ENCODE measurements around the gene DPP7.
"Not testable (repeated sequence)": the region's sequence is repeated elsewhere in the genome, so short reads cannot be mapped to it uniquely, and the experiment has no call there.

DPP7 gene

GRCh38 chr9:137136881-137137607 lies 22.5 kb upstream of the DPP7 start:
- Histone ChIP-seq H3K27ac (ENCODE audit: low read depth, low read length) (no peak overlapping the region), H3K4me3 (ENCODE audit: low read depth, low read length) (no peak overlapping the region), H3K27me3 (ENCODE audit: control insufficient read depth, insufficient read depth, low read length) (peaks cover 66% of the 10 kb centered on the region), H3K9me3 (ENCODE audit: control insufficient read depth, insufficient read depth, low read length) (no peaks in the 10 kb centered on the region), H3K36me3 (ENCODE audit: control insufficient read depth, insufficient read depth, low read length) (no peaks in the 10 kb centered on the region), H3K9ac (ENCODE audit: low read depth, low read length) (no peak overlapping the region), H3K4me1 (ENCODE audit: control insufficient read depth, insufficient read depth, low read length) (peaks cover 4% of the 10 kb centered on the region; the same call in 1 of the 2 replicates)

GRCh38 chr9:137136261-137136880 lies 21.8 kb upstream of the DPP7 start:
- H3K27me3 ChIP-seq (ENCODE audit: control insufficient read depth, insufficient read depth, low read length): peaks cover 60% of the 10 kb centered on the region
- no peaks in the 10 kb centered on the region for H3K36me3 ChIP-seq (ENCODE audit: control insufficient read depth, insufficient read depth, low read length)
- no peaks in the 10 kb centered on the region for H3K9me3 ChIP-seq (ENCODE audit: control insufficient read depth, insufficient read depth, low read length)
- H3K9ac ChIP-seq (ENCODE audit: low read depth, low read length): no peak overlapping the region
- H3K4me3 ChIP-seq (ENCODE audit: low read depth, low read length): no peak overlapping the region
- H3K4me1 ChIP-seq (ENCODE audit: control insufficient read depth, insufficient read depth, low read length): peaks cover 4% of the 10 kb centered on the region; the same call in 1 of the 2 replicates
- H3K27ac ChIP-seq (ENCODE audit: low read depth, low read length): no peak overlapping the region

DNA sequence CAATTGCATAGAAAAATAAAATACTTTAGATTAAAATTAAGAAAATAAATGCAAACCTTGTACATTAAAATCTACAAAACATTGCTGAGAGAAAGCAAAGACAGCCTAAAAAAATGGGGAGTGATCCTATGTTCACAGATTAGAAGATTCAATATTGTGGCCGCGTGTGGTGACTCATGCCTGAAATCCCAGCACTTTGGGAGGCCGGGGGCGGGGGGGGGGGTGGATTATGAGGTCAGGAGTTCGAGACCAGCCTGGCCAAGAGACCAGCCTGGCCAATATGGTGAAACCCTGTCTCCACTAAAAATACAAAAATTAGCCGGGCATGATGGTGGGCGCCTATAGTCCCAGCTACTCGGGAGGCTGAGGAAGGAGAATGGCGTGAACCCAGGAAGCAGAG lies 20.6 kb upstream of the DPP7 start:
- not testable (repeated sequence) for H3K4me1 ChIP-seq (ENCODE audit: control insufficient read depth, insufficient read depth, low read length); H3K9me3 ChIP-seq (ENCODE audit: control insufficient read depth, insufficient read depth, low read length); H3K36me3 ChIP-seq (ENCODE audit: control insufficient read depth, insufficient read depth, low read length); H3K9ac ChIP-seq (ENCODE audit: low read depth, low read length); H3K4me3 ChIP-seq (ENCODE audit: low read depth, low read length); H3K27ac ChIP-seq (ENCODE audit: low read depth, low read length)
- H3K27me3 ChIP-seq (ENCODE audit: control insufficient read depth, insufficient read depth, low read length): peaks cover 53% of the 10 kb centered on the region

DNA sequence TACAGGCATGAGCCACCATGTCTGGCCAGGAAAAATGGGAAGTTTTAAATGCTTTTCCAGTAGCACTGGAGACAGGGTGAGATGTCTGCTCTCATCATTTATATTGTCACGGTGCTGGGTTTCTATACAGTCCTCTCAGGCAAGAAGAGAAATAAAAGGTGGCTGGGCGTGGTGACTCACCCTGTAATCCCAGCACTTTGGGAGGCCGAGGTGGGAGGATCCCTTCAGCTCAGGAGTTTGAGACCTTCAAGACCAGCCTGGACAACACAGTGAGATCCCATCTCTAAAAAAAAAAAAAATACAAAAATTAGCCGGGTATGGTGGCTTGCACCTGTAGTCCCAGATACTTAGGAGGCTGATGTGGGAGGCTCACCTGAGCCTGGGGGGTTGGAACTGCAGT lies 19.7 kb upstream of the DPP7 start:
- Histone ChIP-seq H3K4me3 (ENCODE audit: low read depth, low read length) (no peak overlapping the region), H3K9me3 (ENCODE audit: control insufficient read depth, insufficient read depth, low read length) (no peaks in the 10 kb centered on the region), H3K27me3 (ENCODE audit: control insufficient read depth, insufficient read depth, low read length) (peaks cover 43% of the 10 kb centered on the region), H3K36me3 (ENCODE audit: control insufficient read depth, insufficient read depth, low read length) (no peaks in the 10 kb centered on the region), H3K9ac (ENCODE audit: low read depth, low read length) (no peak overlapping the region), H3K27ac (ENCODE audit: low read depth, low read length) (no peak overlapping the region), H3K4me1 (ENCODE audit: control insufficient read depth, insufficient read depth, low read length) (peaks cover 4% of the 10 kb centered on the region; the same call in 1 of the 2 replicates)

DNA sequence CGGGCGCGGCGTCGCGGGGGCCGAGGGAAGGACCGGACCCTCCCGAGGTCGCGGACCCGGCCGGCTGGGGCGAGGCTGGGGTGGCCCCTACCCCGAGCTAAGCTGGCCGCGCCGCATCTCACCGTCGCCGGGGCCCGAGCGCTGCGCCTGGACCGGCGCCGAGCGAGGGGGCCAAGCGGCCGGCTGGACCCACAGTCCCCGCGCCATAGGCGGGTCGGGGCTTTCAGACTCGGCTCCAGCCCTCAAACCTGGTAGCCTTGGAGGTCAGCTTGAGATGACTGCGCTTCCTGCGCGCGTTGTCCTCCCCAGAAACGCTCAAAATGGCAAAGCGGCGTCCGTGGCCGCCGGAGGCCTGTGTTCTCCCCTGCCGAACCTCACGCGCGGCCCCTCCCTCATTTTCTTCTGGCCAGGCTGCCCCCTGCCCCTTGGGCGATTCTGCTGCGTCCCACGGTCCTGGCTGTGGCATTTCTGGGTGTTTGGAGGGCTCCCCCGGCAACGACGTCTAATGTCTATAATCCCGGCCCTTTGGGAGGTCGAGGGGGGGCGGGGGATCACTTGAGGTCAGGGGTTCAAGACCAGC lies 15.7 kb upstream of the DPP7 start:
- Histone ChIP-seq H3K27me3 (ENCODE audit: control insufficient read depth, insufficient read depth, low read length) (peaks cover 7% of the 10 kb centered on the region), H3K27ac (ENCODE audit: low read depth, low read length) (no peak overlapping the region), H3K4me1 (ENCODE audit: control insufficient read depth, insufficient read depth, low read length) (peaks cover 6% of the 10 kb centered on the region), H3K9me3 (ENCODE audit: control insufficient read depth, insufficient read depth, low read length) (no peaks in the 10 kb centered on the region), H3K36me3 (ENCODE audit: control insufficient read depth, insufficient read depth, low read length) (no peaks in the 10 kb centered on the region), H3K4me3 (ENCODE audit: low read depth, low read length) (peak overlapping the region; percentile 81), H3K9ac (ENCODE audit: low read depth, low read length) (no peak overlapping the region)

DNA sequence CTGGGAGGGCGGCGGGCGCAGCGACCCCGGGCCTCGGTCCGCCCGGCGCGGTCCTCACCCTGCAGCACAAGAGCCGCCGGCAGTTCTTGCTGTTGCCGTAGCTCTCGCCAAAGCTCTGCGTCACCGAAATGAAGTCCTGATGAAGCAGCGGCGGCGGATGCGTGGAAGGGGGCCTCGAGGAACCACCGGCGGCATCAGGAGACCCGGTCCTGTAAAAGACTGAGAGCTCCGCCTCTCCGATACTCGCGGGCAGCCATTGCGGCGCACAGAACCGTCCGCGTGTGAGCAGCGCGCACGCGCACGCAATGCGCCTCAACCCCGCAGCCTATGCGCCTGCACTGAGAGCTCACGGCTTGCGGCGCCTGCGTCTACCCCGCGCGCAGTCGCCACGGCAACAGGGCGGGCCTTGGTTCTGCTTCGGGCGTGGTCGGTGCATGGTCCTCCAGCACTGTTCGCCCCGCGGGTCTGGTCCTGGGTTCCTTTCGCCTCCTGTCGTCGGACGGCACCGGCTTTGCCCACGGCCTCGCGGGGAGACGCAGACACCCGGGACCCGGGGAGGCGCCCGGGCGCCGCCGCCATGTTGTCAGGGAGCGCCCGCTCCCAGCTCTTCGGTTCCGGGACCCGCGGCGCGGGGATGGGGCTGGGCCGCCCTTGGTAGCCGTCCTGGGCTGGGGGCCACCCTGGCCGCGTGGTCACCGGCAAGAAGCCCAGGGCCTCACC lies 15.1 kb upstream of the DPP7 start:
- Histone ChIP-seq H3K27me3 (ENCODE audit: control insufficient read depth, insufficient read depth, low read length) (peaks cover 7% of the 10 kb centered on the region), H3K4me3 (ENCODE audit: low read depth, low read length) (peak overlapping the region; percentile 81), H3K4me1 (ENCODE audit: control insufficient read depth, insufficient read depth, low read length) (peaks cover 6% of the 10 kb centered on the region), H3K9me3 (ENCODE audit: control insufficient read depth, insufficient read depth, low read length) (no peaks in the 10 kb centered on the region), H3K27ac (ENCODE audit: low read depth, low read length) (peak overlapping the region; percentile 6), H3K36me3 (ENCODE audit: control insufficient read depth, insufficient read depth, low read length) (no peaks in the 10 kb centered on the region), H3K9ac (ENCODE audit: low read depth, low read length) (peak overlapping the region; percentile 63)

GRCh38 chr9:137128862-137129455 lies 14.4 kb upstream of the DPP7 start:
- Histone ChIP-seq H3K9me3 (ENCODE audit: control insufficient read depth, insufficient read depth, low read length) (no peaks in the 10 kb centered on the region), H3K36me3 (ENCODE audit: control insufficient read depth, insufficient read depth, low read length) (no peaks in the 10 kb centered on the region), H3K27me3 (ENCODE audit: control insufficient read depth, insufficient read depth, low read length) (peaks cover 5% of the 10 kb centered on the region), H3K27ac (ENCODE audit: low read depth, low read length) (peak overlapping the region; percentile 6), H3K9ac (ENCODE audit: low read depth, low read length) (peak overlapping the region; percentile 63), H3K4me3 (ENCODE audit: low read depth, low read length) (peak overlapping the region; percentile 81), H3K4me1 (ENCODE audit: control insufficient read depth, insufficient read depth, low read length) (peaks cover 6% of the 10 kb centered on the region)

- peaks cover 5% of the 10 kb centered on the region for H3K27me3 ChIP-seq (ENCODE audit: control insufficient read depth, insufficient read depth, low read length)
- H3K27ac ChIP-seq (ENCODE audit: low read depth, low read length): no peak overlapping the region
These were observed 13.8 kb upstream of the DPP7 start for GRCh38 chr9:137128158-137128861.

DNA sequence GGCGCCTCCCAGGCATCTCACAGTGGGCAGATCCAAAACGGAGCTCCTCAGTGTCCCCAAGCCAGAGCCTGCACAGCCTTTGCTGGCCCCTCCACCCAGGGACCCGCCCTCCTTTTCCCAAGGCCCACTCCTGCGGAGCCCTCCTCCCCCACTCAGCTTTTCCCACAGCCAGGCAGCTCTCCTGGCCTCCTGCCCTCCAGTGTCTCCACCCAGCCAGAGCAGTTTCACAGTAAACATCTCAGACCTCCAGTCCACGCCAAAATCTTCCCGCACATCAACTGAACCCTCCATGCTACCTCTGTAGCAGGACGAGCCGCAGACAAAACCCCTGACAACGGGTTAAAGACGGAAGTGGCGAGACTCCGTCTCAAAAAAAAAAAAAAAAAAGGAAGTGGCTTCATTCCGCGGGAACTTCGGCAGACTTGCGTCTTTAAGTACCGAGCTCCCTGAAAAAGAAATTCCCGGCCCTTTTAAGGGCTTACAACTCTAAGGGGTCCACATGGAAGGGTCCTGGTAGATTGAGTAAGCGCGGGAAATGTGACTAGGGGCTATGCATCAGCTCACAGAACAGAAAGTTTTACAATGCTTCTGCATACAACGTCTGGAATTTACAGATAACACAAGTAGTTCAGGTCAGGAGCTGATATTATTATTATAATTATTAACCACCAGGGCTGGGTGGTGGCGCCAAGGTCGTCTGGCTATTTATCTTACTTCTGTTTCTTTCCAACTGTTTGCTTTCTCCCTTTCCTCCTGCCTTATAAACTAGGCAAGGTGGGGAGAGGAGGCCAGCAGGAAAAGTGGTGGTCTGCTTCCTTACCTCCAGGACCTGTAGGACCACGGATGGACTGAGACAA lies 13.0 kb upstream of the DPP7 start:
- H3K27ac ChIP-seq (ENCODE audit: low read depth, low read length): peak overlapping the region; percentile 42
- no peaks in the 10 kb centered on the region for H3K36me3 ChIP-seq (ENCODE audit: control insufficient read depth, insufficient read depth, low read length)
- no peak overlapping the region for H3K4me3 ChIP-seq (ENCODE audit: low read depth, low read length)
- H3K9ac ChIP-seq (ENCODE audit: low read depth, low read length): no peak overlapping the region
- H3K9me3 ChIP-seq (ENCODE audit: control insufficient read depth, insufficient read depth, low read length): no peaks in the 10 kb centered on the region
- peaks cover 5% of the 10 kb centered on the region for H3K27me3 ChIP-seq (ENCODE audit: control insufficient read depth, insufficient read depth, low read length)
- H3K4me1 ChIP-seq (ENCODE audit: control insufficient read depth, insufficient read depth, low read length): peaks cover 6% of the 10 kb centered on the region

More at GRCh38 chr9:137128158-137128861, 13.8 kb upstream of the DPP7 start:
- Histone ChIP-seq H3K9ac (ENCODE audit: low read depth, low read length) (no peak overlapping the region; the same call in 1 of the 2 replicates), H3K9me3 (ENCODE audit: control insufficient read depth, insufficient read depth, low read length) (no peaks in the 10 kb centered on the region), H3K4me3 (ENCODE audit: low read depth, low read length) (peak overlapping the region; percentile 81), H3K4me1 (ENCODE audit: control insufficient read depth, insufficient read depth, low read length) (peaks cover 6% of the 10 kb centered on the region), H3K36me3 (ENCODE audit: control insufficient read depth, insufficient read depth, low read length) (no peaks in the 10 kb centered on the region)

Measured in HUES48 (cell line).